Astrocyte of the spinal cord (primary cell): ENCODE data around the gene COX19.

ENCODE experiments used
- DNase-seq: peaks from one replicate; pipeline ENCODE4 v3.0.0; 2011; ENCODE audit warnings: low read depth, low spot score
- H3K4me3 ChIP-seq: 2 replicates; pipeline ENCODE4 v1.5.1; 2011; ENCODE audit warnings: low read depth, mild to moderate bottlenecking, low read length, moderate library complexity
- CTCF ChIP-seq: IDR thresholded peaks from 2 replicates; pipeline ENCODE4 v1.5.1; 2012; ENCODE audit warnings: low read depth, mild to moderate bottlenecking, low read length, inconsistent platforms
- in situ Hi-C: cut with HindIII; loops from 2 replicates; pipeline ENCODE4 v1.10.0; 2017; ENCODE audit warnings: low sequenced_read_pairs

COX19 gene

GRCh38 chr7:974820-975681 lies at the start of gene COX19:
TSS of gene COX19 (minus strand) at chr7:975549. CDS start at chr7:975509, 40 bp downstream.
- H3K4me3 ChIP-seq = peak within 1 kb of the TSS; percentile 89
- in situ Hi-C loops = no loop called here
- peak; percentile 87 for DNase-seq
- no peak for TF ChIP-seq CTCF

- no peak for DNase-seq
- no peak for TF ChIP-seq CTCF
- in situ Hi-C loops = no loop called here
- H3K4me3 ChIP-seq = no peak overlapping the region
Observed at GRCh38 chr7:1024331-1024841, 49.0 kb upstream of the COX19 start.

GRCh38 chr7:1022801-1023465 lies 47.6 kb upstream of the COX19 start:
- TF ChIP-seq CTCF = no peak
- no peak overlapping the region for H3K4me3 ChIP-seq
- no peak for DNase-seq
- in situ Hi-C loops = no loop called here

GRCh38 chr7:1022356-1022755 lies 47.0 kb upstream of the COX19 start:
- TF ChIP-seq CTCF = no peak
- in situ Hi-C loops = no loop called here
- DNase-seq = no peak
- H3K4me3 ChIP-seq = no peak overlapping the region

GRCh38 chr7:1021931-1022330 lies 46.6 kb upstream of the COX19 start:
- in situ Hi-C loops = no loop called here
- DNase-seq = no peak
- no peak overlapping the region for H3K4me3 ChIP-seq
- no peak for TF ChIP-seq CTCF

- no peak overlapping the region for H3K4me3 ChIP-seq
- no peak for TF ChIP-seq CTCF
- DNase-seq = no peak
- in situ Hi-C loops = no loop called here
Observed at GRCh38 chr7:1021366-1021765, 46.0 kb upstream of the COX19 start.
